Peyer's patch (tissue), 4 donors: ENCODE data around the gene HTRA1. TPM values are rescaled to one million over a fixed set of nuclear protein-coding genes. Genes with fewer than 3 reads are reported as not detected.
A peak's percentile ranks its signal among the peaks of the same experiment; 100 is the strongest.

Experiments used
- DNase-seq, 3 donors: peaks; one replicate each; pipeline ENCODE4 v3.0.0-alpha.2; 2017 to 2019
- H3K27ac ChIP-seq, 4 donors: fragments of 200-600 bp; sonication (generic); one replicate each; pipeline ENCODE4 v1.5.1; 2016 to 2019
- H3K27me3 ChIP-seq, 2 donors: fragments of 200-600 bp; sonication (generic); one replicate each; pipeline ENCODE4 v1.5.1; 2019
- H3K36me3 ChIP-seq, 3 donors: fragments of 200-600 bp; sonication (generic); one replicate each; pipeline ENCODE4 v1.5.1; 2016 to 2019
- H3K4me1 ChIP-seq, 4 donors: fragments of 200-600 bp; sonication (generic); one replicate each; pipeline ENCODE4 v1.5.1; 2016 to 2019
- H3K4me3 ChIP-seq, 4 donors: fragments of 200-600 bp; sonication (generic); 1 replicate in 3 of 4; 2 replicates in 1 of 4; pipeline ENCODE4 v1.5.1; 2016 to 2019; ENCODE audit warnings: mild to moderate bottlenecking in 1 of 4
- H3K9me3 ChIP-seq, 4 donors: fragments of 200-600 bp; sonication (generic); one replicate each; pipeline ENCODE4 v1.5.1; 2016 to 2019; ENCODE audit warnings: mild to moderate bottlenecking in 1 of 4
- POLR2A ChIP-seq, 2 donors: fragments of 450-650 bp; IDR thresholded peaks; one replicate each; pipeline ENCODE4 v1.5.1; 2017; ENCODE audit warnings: antibody characterized with exemption in 2 of 2, mild to moderate bottlenecking in 2 of 2, moderate library complexity in 2 of 2
- total RNA-seq, 4 donors: library from RNA; depleted of rRNA; stranded (reverse); fragments of >200 nt; gene quantifications; one replicate each; pipeline ENCODE4 v1.1.0, GENCODE V29; 2016
- TF ChIP-seq, protein P1 (sequence below), 6 experiments: fragments of 450-650 bp in 4 of 6; fragments of 200-600 bp in 2 of 6; sonication (generic) in 1 of 6; IDR thresholded peaks; one replicate each; pipeline ENCODE4 v1.5.1; 2017 to 2019; ENCODE audit warnings: antibody characterized with exemption in 6 of 6, mild to moderate bottlenecking in 3 of 6, moderate library complexity in 1 of 6

HTRA1 gene
- total RNA-seq, 4 donors from 2014 or later = 12.3 to 26.1 (median 17.3) TPM

GRCh38 chr10:122503012-122503411 lies 41.7 kb downstream of the HTRA1 start:
- TF ChIP-seq, protein P1, sequence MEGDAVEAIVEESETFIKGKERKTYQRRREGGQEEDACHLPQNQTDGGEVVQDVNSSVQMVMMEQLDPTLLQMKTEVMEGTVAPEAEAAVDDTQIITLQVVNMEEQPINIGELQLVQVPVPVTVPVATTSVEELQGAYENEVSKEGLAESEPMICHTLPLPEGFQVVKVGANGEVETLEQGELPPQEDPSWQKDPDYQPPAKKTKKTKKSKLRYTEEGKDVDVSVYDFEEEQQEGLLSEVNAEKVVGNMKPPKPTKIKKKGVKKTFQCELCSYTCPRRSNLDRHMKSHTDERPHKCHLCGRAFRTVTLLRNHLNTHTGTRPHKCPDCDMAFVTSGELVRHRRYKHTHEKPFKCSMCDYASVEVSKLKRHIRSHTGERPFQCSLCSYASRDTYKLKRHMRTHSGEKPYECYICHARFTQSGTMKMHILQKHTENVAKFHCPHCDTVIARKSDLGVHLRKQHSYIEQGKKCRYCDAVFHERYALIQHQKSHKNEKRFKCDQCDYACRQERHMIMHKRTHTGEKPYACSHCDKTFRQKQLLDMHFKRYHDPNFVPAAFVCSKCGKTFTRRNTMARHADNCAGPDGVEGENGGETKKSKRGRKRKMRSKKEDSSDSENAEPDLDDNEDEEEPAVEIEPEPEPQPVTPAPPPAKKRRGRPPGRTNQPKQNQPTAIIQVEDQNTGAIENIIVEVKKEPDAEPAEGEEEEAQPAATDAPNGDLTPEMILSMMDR (IDR thresholded peaks at IDR 0.05) = no peak
- TF ChIP-seq POLR2A (IDR thresholded peaks at IDR 0.05) = no peak
- Histone ChIP-seq H3K4me1 (peaks cover 0 to 17% (median 5%) of the 10 kb centered on the region in 4 donors), H3K36me3 (no peaks in the 10 kb centered on the region), H3K9me3 (no peaks in the 10 kb centered on the region), H3K27me3 (no peaks in the 10 kb centered on the region), H3K27ac (no peak overlapping the region), H3K4me3 (no peak overlapping the region)
- no peak for DNase-seq

GRCh38 chr10:122503886-122504609 lies 42.7 kb downstream of the HTRA1 start:
- Histone ChIP-seq H3K4me3 (no peak overlapping the region), H3K36me3 (peaks cover 0 to under 1% (median 0%) of the 10 kb centered on the region in 3 donors), H3K9me3 (no peaks in the 10 kb centered on the region), H3K27me3 (no peaks in the 10 kb centered on the region), H3K4me1 (peaks cover 0 to 12% (median 4%) of the 10 kb centered on the region in 4 donors), H3K27ac (peak overlapping the region in 1 of 4 donors; percentile 19)
- no peak for TF ChIP-seq POLR2A (IDR thresholded peaks at IDR 0.05)
- TF ChIP-seq, protein P1 (IDR thresholded peaks at IDR 0.05) = no peak
- no peak for DNase-seq

DNA sequence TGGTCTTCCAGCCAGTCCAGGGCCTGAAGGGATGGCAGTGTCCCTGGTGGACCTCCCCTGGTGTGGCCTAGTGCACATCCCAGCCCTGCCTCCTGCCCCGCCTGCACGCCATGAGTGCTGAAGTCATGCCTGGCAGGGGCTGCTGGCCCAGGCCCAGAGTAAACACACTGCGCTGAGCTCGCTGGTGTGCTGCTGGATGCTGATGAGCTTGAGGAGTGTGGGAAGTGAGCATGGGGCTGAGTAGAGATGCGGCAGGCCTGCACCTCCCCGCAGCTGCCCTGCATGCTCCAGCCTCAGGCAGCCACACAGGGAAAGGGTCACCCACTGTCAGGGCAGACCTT lies 43.2 kb downstream of the HTRA1 start:
- DNase-seq = peak; percentile 20 to 74 (median 71)
- Histone ChIP-seq H3K27ac (peak overlapping the region in 2 of 4 donors; percentile 19 to 33), H3K36me3 (peaks cover 0 to 6% (median 0%) of the 10 kb centered on the region in 3 donors), H3K4me3 (no peak overlapping the region), H3K4me1 (peaks cover 0 to 7% (median under 1%) of the 10 kb centered on the region in 4 donors), H3K27me3 (no peaks in the 10 kb centered on the region), H3K9me3 (no peaks in the 10 kb centered on the region)
- TF ChIP-seq, protein P1 (IDR thresholded peaks at IDR 0.05) = no peak
- TF ChIP-seq POLR2A (IDR thresholded peaks at IDR 0.05) = no peak

DNA sequence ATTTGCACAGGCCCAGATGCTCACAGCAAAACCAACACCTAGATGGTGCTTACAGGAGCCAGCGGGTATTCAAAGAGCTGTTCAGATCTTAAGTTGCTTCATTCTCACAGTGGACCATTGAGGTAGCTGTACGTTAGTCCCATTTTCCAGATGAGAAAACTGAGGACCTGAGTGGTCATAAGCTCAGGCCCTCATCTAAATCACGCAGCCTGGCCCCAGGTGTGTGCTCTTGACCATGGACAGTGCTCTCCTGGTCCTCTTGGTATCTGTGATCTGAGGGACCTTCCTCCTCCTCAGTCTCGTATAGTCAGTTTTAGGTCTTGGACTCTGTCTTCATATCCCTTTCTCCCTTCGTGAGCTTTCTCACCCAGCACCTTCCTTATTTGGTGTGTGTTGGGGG lies 43.7 kb downstream of the HTRA1 start:
- H3K9me3 ChIP-seq = no peaks in the 10 kb centered on the region
- TF ChIP-seq POLR2A (IDR thresholded peaks at IDR 0.05) = no peak
- TF ChIP-seq, protein P1 (IDR thresholded peaks at IDR 0.05) = no peak
- no peak overlapping the region for H3K4me3 ChIP-seq
- DNase-seq = no peak
- peaks cover 0 to 10% (median 0%) of the 10 kb centered on the region in 3 donors for H3K36me3 ChIP-seq
- H3K4me1 ChIP-seq = peaks cover 0 to 3% (median 0%) of the 10 kb centered on the region in 4 donors
- H3K27ac ChIP-seq = peak overlapping the region in 1 of 4 donors; percentile 33
- no peaks in the 10 kb centered on the region for H3K27me3 ChIP-seq

DNA sequence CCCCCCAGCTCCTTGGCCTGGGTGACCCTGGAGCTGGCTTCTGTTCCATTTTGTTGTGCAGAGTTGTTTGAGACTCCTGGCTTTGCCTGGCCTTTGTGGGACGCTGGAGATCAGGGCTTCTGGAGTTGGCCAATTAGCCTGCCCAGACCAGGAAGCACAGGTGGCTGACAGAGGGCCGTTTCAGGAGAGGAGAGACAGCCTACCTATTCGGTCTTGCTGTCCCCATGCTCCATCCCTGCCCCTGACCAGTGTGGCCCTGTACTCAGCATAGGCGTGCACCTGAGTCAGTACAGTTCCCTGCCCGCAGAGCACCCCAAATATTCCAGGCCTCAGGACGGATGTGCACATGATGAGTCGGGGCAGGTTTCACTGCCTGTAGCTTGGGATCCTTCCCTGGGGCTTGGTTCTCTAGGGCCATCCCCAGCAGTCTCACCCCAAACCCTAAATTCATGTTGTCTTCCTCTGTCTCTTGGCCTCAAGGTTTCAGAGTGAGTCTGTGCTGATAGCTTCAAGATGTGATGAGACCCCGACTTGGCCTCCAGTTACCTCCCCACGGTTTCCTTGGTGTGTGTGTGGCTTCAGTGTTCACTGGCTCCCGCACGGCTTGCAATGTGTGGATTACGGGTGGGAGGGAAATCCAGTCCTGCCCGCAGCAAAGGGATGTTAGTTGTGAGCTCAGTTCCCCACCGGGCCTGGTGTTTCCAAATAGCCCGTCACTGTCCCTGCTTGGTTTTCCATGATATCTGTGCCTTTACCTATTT lies 44.7 kb downstream of the HTRA1 start:
- no peak overlapping the region for H3K4me3 ChIP-seq
- TF ChIP-seq, protein P1 (IDR thresholded peaks at IDR 0.05) = no peak
- TF ChIP-seq POLR2A (IDR thresholded peaks at IDR 0.05) = no peak
- peaks cover 0 to 3% (median 0%) of the 10 kb centered on the region in 4 donors for H3K4me1 ChIP-seq
- no peak for DNase-seq
- peaks cover 0 to 10% (median 0%) of the 10 kb centered on the region in 3 donors for H3K36me3 ChIP-seq
- no peaks in the 10 kb centered on the region for H3K9me3 ChIP-seq
- H3K27me3 ChIP-seq = no peaks in the 10 kb centered on the region
- no peak overlapping the region for H3K27ac ChIP-seq
